22Rv1 (cell line): Measurements from ENCODE around the gene RNF125.

Source experiments
- H3K27ac ChIP-seq: fragments of 450-650 bp; 2 replicates; pipeline ENCODE4 v1.5.1; 2017
- CTCF ChIP-seq: fragments of 450-650 bp; IDR thresholded peaks from 2 replicates; pipeline ENCODE4 v1.5.1; 2017; ENCODE audit warnings: mild to moderate bottlenecking
- ZFX ChIP-seq: fragments of 450-650 bp; IDR thresholded peaks from 2 replicates; pipeline ENCODE4 v1.6.1; 2017; ENCODE audit warnings: antibody characterized with exemption, borderline replicate concordance

RNF125 gene

GRCh38 chr18:32018331-32019250 is at the start of gene RNF125:
TSS of gene RNF125 (plus strand) at chr18:32018825. CDS start at chr18:32018864, 39 bp downstream.
- peak within 1 kb of the TSS; percentile 81 for H3K27ac ChIP-seq
- TF ChIP-seq CTCF (no peak), ZFX (no peak)

GRCh38 chr18:31970617-31971016 is 48.0 kb upstream of the RNF125 start:
- no peak overlapping the region for H3K27ac ChIP-seq
- TF ChIP-seq ZFX: no peak
- no peak for TF ChIP-seq CTCF

GRCh38 chr18:31973929-31974546 is 44.6 kb upstream of the RNF125 start:
- TF ChIP-seq ZFX (no peak), CTCF (no peak)
- no peak overlapping the region for H3K27ac ChIP-seq

GRCh38 chr18:31976242-31976641 is 42.4 kb upstream of the RNF125 start:
- H3K27ac ChIP-seq: no peak overlapping the region
- no peak for TF ChIP-seq CTCF
- no peak for TF ChIP-seq ZFX

- no peak overlapping the region for H3K27ac ChIP-seq
- TF ChIP-seq CTCF: peak; percentile 90
- TF ChIP-seq ZFX: no peak
Measured at GRCh38 chr18:31977270-31977872, 41.3 kb upstream of the RNF125 start.

- TF ChIP-seq CTCF (no peak), ZFX (no peak)
- H3K27ac ChIP-seq: no peak overlapping the region
Measured at GRCh38 chr18:31978616-31979015, 40.0 kb upstream of the RNF125 start.

GRCh38 chr18:31979714-31980113 is 38.9 kb upstream of the RNF125 start:
- no peak overlapping the region for H3K27ac ChIP-seq
- TF ChIP-seq ZFX (no peak), CTCF (no peak)
